HG03196 (cell line): ENCODE measurements around the gene UBE2A.
A peak's percentile ranks its signal among the peaks of the same experiment; 100 is the strongest.

Experiments used
- ATAC-seq: cut with Tn5 transposase; IDR thresholded peaks from one replicate; pipeline ENCODE4 v1.9.1; 2021; ENCODE audit not compliant: unreplicated experiment

The UBE2A gene

GRCh38 chrX:119606280-119607017 is 32.1 kb downstream of the UBE2A start, which contains the start of gene NKRF:
Gene NKRF, minus strand, starts transcription at chrX:119606424.
- ATAC-seq: peak; percentile 80

- peak; percentile 10 for ATAC-seq
Measured at GRCh38 chrX:119607018-119607389, 32.6 kb downstream of the UBE2A start.

- no peak for ATAC-seq
Measured at GRCh38 chrX:119614776-119615175, 40.4 kb downstream of the UBE2A start.

- peak; percentile 63 for ATAC-seq
Measured at GRCh38 chrX:119617517-119618164, 43.3 kb downstream of the UBE2A start.

- no peak for ATAC-seq
Measured at GRCh38 chrX:119618439-119618838, 44.1 kb downstream of the UBE2A start.

GRCh38 chrX:119622356-119623232 is 48.2 kb downstream of the UBE2A start:
- ATAC-seq: no peak

- no peak for ATAC-seq
Measured at GRCh38 chrX:119624417-119624816, 50.1 kb downstream of the UBE2A start.

- ATAC-seq: no peak
Measured at GRCh38 chrX:119624951-119625668, 50.7 kb downstream of the UBE2A start.

- no peak for ATAC-seq
Measured at GRCh38 chrX:119625843-119626242, 51.5 kb downstream of the UBE2A start.
